SK-N-SH (cell line): ENCODE measurements around the gene ACP4. TPM values are rescaled to one million over a fixed set of nuclear protein-coding genes. Genes with fewer than 3 reads are reported as not detected.
A peak's percentile ranks its signal among the peaks of the same experiment; 100 is the strongest.

ENCODE experiments used
- CTCF ChIA-PET: fragments of 300-600, 350-600 bp; formaldehyde crosslinking; extraction: SDS; loops from one replicate; lab custom pipeline; 2021; lab: Yijun Ruan, JAX
- POLR2A ChIA-PET: fragments of 350-600 bp; sonication (Branson Sonifier 250); formaldehyde crosslinking; extraction: SDS; loops from one replicate; lab custom pipeline; 2020; ENCODE audit warnings: antibody characterized with exemption, inconsistent platforms; lab: Yijun Ruan, JAX
- DNase-seq: peaks from one replicate; pipeline ENCODE4 v3.0.0; 2012
- H2AFZ ChIP-seq: fragments of 200-600 bp; sonication (generic); 2 replicates; pipeline ENCODE4 v1.8.1; 2016; ENCODE audit warnings: antibody characterized with exemption, mild to moderate bottlenecking, low read depth
- H3F3A ChIP-seq: fragments of 200-600 bp; sonication (generic); replicated peaks from 2 replicates; pipeline ENCODE3; 2016; ENCODE audit warnings: antibody characterized with exemption, mild to moderate bottlenecking; ENCODE audit not compliant: insufficient read depth
- H3K27ac ChIP-seq, 2 experiments: fragments of 200-500 bp in 1 of 2; fragments of 200-600 bp in 1 of 2; sonication (Bioruptor generic) in 1 of 2; sonication (generic), shearing (Covaris generic) in 1 of 2; 2 replicates each; pipeline versions ENCODE4 v1.5.1 to v1.6.1; 2014 to 2016; ENCODE audit warnings: low read depth in 2 of 2, inconsistent platforms in 1 of 2, low read length in 1 of 2, mild to moderate bottlenecking in 1 of 2, mixed read lengths in 1 of 2
- H3K27me3 ChIP-seq: fragments of 200-600 bp; sonication (generic), shearing (Covaris generic); 2 replicates; pipeline ENCODE4 v1.6.1; 2016; ENCODE audit warnings: mixed run types; ENCODE audit not compliant: insufficient read depth
- H3K36me3 ChIP-seq, 2 experiments: fragments of 200-500 bp in 1 of 2; fragments of 200-600 bp in 1 of 2; sonication (Bioruptor generic) in 1 of 2; sonication (generic) in 1 of 2; replicated peaks in 1 of 2; 2 replicates each; pipeline versions ENCODE3 to v1.5.1; 2014 to 2016; ENCODE audit warnings: low read length in 1 of 2, mild to moderate bottlenecking in 1 of 2; ENCODE audit not compliant: insufficient read depth in 2 of 2, control insufficient read depth in 1 of 2
- H3K4me1 ChIP-seq, 2 experiments: fragments of 200-500 bp in 1 of 2; fragments of 200-600 bp in 1 of 2; sonication (Bioruptor generic) in 1 of 2; sonication (generic), shearing (Covaris generic) in 1 of 2; 2 replicates each; pipeline versions ENCODE4 v1.5.1 to v1.6.1; 2014 to 2016; ENCODE audit warnings: low read depth in 1 of 2, low read length in 1 of 2, mixed run types in 1 of 2; ENCODE audit not compliant: insufficient read depth in 2 of 2, control insufficient read depth in 1 of 2
- H3K4me2 ChIP-seq: fragments of 200-600 bp; sonication (generic), shearing (Covaris generic); 2 replicates; pipeline ENCODE4 v1.6.1; 2017; ENCODE audit warnings: mixed run types
- H3K4me3 ChIP-seq, 2 experiments: fragments of 200-500 bp in 1 of 2; fragments of 200-600 bp in 1 of 2; sonication (Bioruptor generic) in 1 of 2; sonication (generic), shearing (Covaris generic) in 1 of 2; 2 replicates each; pipeline versions ENCODE4 v1.5.1 to v1.8.1; 2014 to 2016; ENCODE audit warnings: low read depth in 2 of 2, inconsistent platforms in 1 of 2, low read length in 1 of 2, mild to moderate bottlenecking in 1 of 2, mixed read lengths in 1 of 2, moderate library complexity in 1 of 2
- H3K79me2 ChIP-seq: fragments of 200-600 bp; sonication (generic); 2 replicates; pipeline ENCODE4 v1.8.1; 2017; ENCODE audit warnings: mild to moderate bottlenecking; ENCODE audit not compliant: insufficient read depth
- H3K9ac ChIP-seq: fragments of 200-600 bp; sonication (generic); 2 replicates; pipeline ENCODE4 v1.6.1; 2017; ENCODE audit warnings: mixed run types
- H3K9me2 ChIP-seq: fragments of 200-600 bp; sonication (generic); 2 replicates; pipeline ENCODE4 v1.6.1; 2017; ENCODE audit warnings: mixed run types
- H3K9me3 ChIP-seq: fragments of 200-600 bp; sonication (generic); 2 replicates; pipeline ENCODE4 v1.6.1; 2017; ENCODE audit warnings: mixed run types, mild to moderate bottlenecking, moderate library complexity
- H4K20me1 ChIP-seq: fragments of 200-600 bp; sonication (generic); 2 replicates; pipeline ENCODE4 v1.6.1; 2017; ENCODE audit warnings: mild to moderate bottlenecking, mixed run types; ENCODE audit not compliant: insufficient read depth
- CHD2 ChIP-seq: fragments of 150-350 bp; IDR thresholded peaks from 2 replicates; pipeline ENCODE4 v1.6.1; 2018; ENCODE audit warnings: low read length; ENCODE audit not compliant: partially characterized antibody
- ELF1 ChIP-seq: IDR thresholded peaks from 2 replicates; pipeline ENCODE4 v1.4.0; 2012
- JUND ChIP-seq: IDR thresholded peaks from 2 replicates; pipeline ENCODE4 v1.4.0; 2012
- MAX ChIP-seq: IDR thresholded peaks from 2 replicates; pipeline ENCODE4 v1.4.0; 2012; ENCODE audit warnings: low read depth
- MXI1 ChIP-seq: IDR thresholded peaks from 2 replicates; pipeline ENCODE4 v1.6.1; 2012; ENCODE audit warnings: mild to moderate bottlenecking, low read depth, low read length, improper control_type of control experiment
- NRF1 ChIP-seq: IDR thresholded peaks from 2 replicates; pipeline ENCODE4 v1.6.1; 2012; ENCODE audit warnings: low read depth, mild to moderate bottlenecking, low read length
- PBX3 ChIP-seq: IDR thresholded peaks from 2 replicates; pipeline ENCODE4; 2012
- POLR2AphosphoS5 ChIP-seq: IDR thresholded peaks from 2 replicates; pipeline ENCODE4 v1.6.1; 2012; ENCODE audit warnings: low read depth, low read length
- RCOR1 ChIP-seq: fragments of 150-350 bp; IDR thresholded peaks from 2 replicates; pipeline ENCODE4 v1.6.1; 2017; ENCODE audit warnings: antibody characterized with exemption, low read length
- REST ChIP-seq: IDR thresholded peaks from 2 replicates; pipeline ENCODE4 v1.6.1; 2012; ENCODE audit warnings: mild to moderate bottlenecking, low read depth, low read length, moderate library complexity
- SIN3A ChIP-seq: IDR thresholded peaks from 2 replicates; pipeline ENCODE4 v1.6.1; 2012; ENCODE audit warnings: low read depth, mild to moderate bottlenecking, low read length, moderate library complexity, borderline replicate concordance
- SMC3 ChIP-seq: IDR thresholded peaks from 2 replicates; pipeline ENCODE4 v1.6.1; 2012; ENCODE audit warnings: low read depth, low read length, improper control_type of control experiment
- TAF1 ChIP-seq: IDR thresholded peaks from 2 replicates; pipeline ENCODE4 v1.6.1; 2012; ENCODE audit warnings: low read depth, mild to moderate bottlenecking, low read length, moderate library complexity, borderline replicate concordance
- TEAD4 ChIP-seq: IDR thresholded peaks from 2 replicates; pipeline ENCODE4 v1.4.0; 2012; ENCODE audit warnings: mild to moderate bottlenecking, borderline replicate concordance; ENCODE audit not compliant: insufficient read depth
- USF1 ChIP-seq: IDR thresholded peaks from 2 replicates; pipeline ENCODE4 v1.4.0; 2012; ENCODE audit warnings: low read depth, borderline replicate concordance
- USF2 ChIP-seq: fragments of 150-350 bp; IDR thresholded peaks from 2 replicates; pipeline ENCODE4 v1.6.1; 2017; ENCODE audit warnings: antibody characterized with exemption, low read length, low read depth, borderline replicate concordance
- YY1 ChIP-seq: IDR thresholded peaks from 2 replicates; pipeline ENCODE4 v1.4.0; 2012; ENCODE audit warnings: low read depth, mild to moderate bottlenecking
- WGBS: methylation state at CpG from one replicate; pipeline ENCODE4 v1.1.6; 2017; ENCODE audit warnings: low lambda C conversion rate; 5-methylcytosine and 5-hydroxymethylcytosine counted together
- polyA plus RNA-seq, 3 experiments: library from polyadenylated mRNA; depleted of rRNA; stranded (reverse); fragments of >200 nt; gene quantifications; 2 replicates each; pipeline ENCODE4 v1.2.3, GENCODE V29; 2012

The ACP4 gene
- polyA plus RNA-seq, 1 of the 3 experiments (the other 2 are of a cell fraction) = not detected

GRCh38 chr19:50804420-50805272 lies 14.4 kb downstream of the ACP4 start:
- ChIA-PET POLR2A (interaction anchor here (0.7 to 2.2 kb wide), 10 partner anchors 9 to 111 kb away, joined by 3 to 8 read pairs (median 4); no protein-coding TSS in a partner anchor), CTCF (interaction anchor here (1.3 to 2.6 kb wide), 3 partner anchors 17 to 117 kb away, joined by 4 to 9 read pairs (median 5); no protein-coding TSS in a partner anchor)
- Histone ChIP-seq H3K9ac (peak overlapping the region; percentile 98), H3K4me1 (peaks cover 7 to 12% of the 10 kb centered on the region in 2 experiments; a peak in 2 of 4 replicates), H3K4me2 (peak overlapping the region; percentile 79), H3K9me2 (no peaks in the 10 kb centered on the region), H4K20me1 (peaks cover 33% of the 10 kb centered on the region), H3K9me3 (no peaks in the 10 kb centered on the region), H3K36me3 (peaks cover 13 to 14% of the 10 kb centered on the region in 2 experiments), H3K27me3 (no peaks in the 10 kb centered on the region), H3F3A (no peaks in the 10 kb centered on the region), H2AFZ (peak overlapping the region; percentile 76), H3K79me2 (peaks cover 46% of the 10 kb centered on the region), H3K4me3 (peak overlapping the region; percentile 83 to 100), H3K27ac (peak overlapping the region; percentile 98 to 99)
- WGBS = 2% methylated on average over 54 of the region's 62 CpGs
- peak; percentile 54; the same call in 1 of the 2 replicates for TF ChIP-seq REST
- TF ChIP-seq TAF1 = peak; percentile 86
- TF ChIP-seq JUND = no peak
- TF ChIP-seq USF1 = peak; percentile 91
- TF ChIP-seq SIN3A = peak; percentile 87
- peak; percentile 98 for TF ChIP-seq PBX3
- TF ChIP-seq CHD2 = peak; percentile 95
- peak; percentile 98 for TF ChIP-seq POLR2AphosphoS5
- peak; percentile 69 for TF ChIP-seq USF2
- TF ChIP-seq TEAD4 = no peak
- 0 out of 2 replicates have a peak, but pooled peaks have one; percentile 36 for TF ChIP-seq RCOR1
- TF ChIP-seq ELF1 = no peak
- TF ChIP-seq YY1 = peak; percentile 86
- no peak for TF ChIP-seq NRF1
- TF ChIP-seq MAX = peak; percentile 81
- TF ChIP-seq MXI1 = peak; percentile 84
- no peak for TF ChIP-seq SMC3
- peak; percentile 98 for DNase-seq
